Fibroblast of mammary gland (primary cell): Measurements from ENCODE around the gene CCL19.

ENCODE experiments used
- DNase-seq: peaks from one replicate; pipeline ENCODE4 v3.0.0-alpha.2; 2010; ENCODE audit warnings: low read depth
- H3K4me3 ChIP-seq: 2 replicates; pipeline ENCODE4 v1.5.1; 2011; ENCODE audit warnings: low read depth, mild to moderate bottlenecking, low read length, moderate library complexity; ENCODE audit not compliant: control insufficient read depth
- TF ChIP-seq, protein P1 (sequence below): conservative IDR thresholded peaks from 2 replicates; pipeline ENCODE4 v1.5.1; 2011; ENCODE audit warnings: low read depth, low read length, inconsistent platforms; ENCODE audit not compliant: control insufficient read depth, insufficient read depth

CCL19 gene

DNA sequence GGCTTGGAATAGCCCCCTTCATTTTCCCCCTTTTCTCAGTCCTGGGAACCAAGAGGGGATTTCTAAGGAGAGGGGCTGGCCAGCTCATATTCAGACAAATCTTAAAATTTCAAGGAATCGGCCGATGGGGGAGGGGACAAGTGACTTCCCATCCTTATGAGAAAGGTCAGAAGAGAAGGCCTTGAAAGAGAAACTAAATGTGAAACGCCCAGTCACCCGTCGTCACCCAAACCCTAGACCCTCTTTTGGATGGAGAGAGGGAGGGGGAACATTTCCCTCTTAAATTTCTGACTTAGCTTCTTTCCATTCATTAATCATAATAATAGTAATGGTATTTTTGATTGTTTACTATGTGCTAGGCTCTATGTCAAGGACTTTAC is 850 bp upstream of the CCL19 start:
- H3K4me3 ChIP-seq: no peak overlapping the region
- TF ChIP-seq, protein P1, sequence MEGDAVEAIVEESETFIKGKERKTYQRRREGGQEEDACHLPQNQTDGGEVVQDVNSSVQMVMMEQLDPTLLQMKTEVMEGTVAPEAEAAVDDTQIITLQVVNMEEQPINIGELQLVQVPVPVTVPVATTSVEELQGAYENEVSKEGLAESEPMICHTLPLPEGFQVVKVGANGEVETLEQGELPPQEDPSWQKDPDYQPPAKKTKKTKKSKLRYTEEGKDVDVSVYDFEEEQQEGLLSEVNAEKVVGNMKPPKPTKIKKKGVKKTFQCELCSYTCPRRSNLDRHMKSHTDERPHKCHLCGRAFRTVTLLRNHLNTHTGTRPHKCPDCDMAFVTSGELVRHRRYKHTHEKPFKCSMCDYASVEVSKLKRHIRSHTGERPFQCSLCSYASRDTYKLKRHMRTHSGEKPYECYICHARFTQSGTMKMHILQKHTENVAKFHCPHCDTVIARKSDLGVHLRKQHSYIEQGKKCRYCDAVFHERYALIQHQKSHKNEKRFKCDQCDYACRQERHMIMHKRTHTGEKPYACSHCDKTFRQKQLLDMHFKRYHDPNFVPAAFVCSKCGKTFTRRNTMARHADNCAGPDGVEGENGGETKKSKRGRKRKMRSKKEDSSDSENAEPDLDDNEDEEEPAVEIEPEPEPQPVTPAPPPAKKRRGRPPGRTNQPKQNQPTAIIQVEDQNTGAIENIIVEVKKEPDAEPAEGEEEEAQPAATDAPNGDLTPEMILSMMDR: no peak
- no peak for DNase-seq

DNA sequence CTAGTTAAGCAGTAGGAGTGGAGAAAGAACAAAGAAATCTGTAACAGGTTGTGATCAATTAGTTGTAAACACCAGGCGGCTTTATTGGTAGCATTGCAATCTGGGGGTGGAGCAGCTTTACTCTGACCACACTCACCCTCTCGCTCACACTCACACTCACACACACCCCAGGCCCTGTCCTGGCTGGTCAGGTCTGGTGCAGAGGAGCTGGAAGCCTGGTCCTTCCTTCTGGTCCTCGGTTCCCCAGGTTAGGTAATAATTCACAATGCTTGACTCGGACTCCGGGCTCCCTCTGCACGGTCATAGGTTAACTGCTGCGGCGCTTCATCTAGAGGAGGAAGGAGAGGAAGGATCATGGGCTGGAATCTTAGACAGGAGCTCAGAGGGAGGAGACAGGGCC is 1.6 kb downstream of the CCL19 start:
- DNase-seq: no peak
- TF ChIP-seq, protein P1: no peak
- H3K4me3 ChIP-seq: no peak overlapping the region

DNA sequence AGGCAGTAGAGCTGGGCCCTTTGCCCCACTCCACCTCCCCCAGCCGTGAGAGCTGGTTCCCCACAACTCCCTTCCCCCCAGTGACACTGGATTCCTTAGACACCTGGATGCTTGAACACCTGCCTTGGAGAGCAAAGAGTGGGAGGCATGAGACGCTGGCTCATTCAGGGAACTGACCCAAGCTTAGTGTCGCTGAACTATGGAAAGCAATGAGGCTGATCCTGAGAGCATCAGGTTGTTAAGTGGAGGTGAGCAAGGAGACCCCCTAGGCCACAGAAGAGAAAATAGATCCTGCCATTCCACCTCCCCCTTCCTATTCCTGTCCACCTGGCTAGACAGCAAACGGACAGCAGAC is 2.0 kb downstream of the CCL19 start:
- H3K4me3 ChIP-seq: no peak overlapping the region
- TF ChIP-seq, protein P1: no peak
- DNase-seq: no peak

DNA sequence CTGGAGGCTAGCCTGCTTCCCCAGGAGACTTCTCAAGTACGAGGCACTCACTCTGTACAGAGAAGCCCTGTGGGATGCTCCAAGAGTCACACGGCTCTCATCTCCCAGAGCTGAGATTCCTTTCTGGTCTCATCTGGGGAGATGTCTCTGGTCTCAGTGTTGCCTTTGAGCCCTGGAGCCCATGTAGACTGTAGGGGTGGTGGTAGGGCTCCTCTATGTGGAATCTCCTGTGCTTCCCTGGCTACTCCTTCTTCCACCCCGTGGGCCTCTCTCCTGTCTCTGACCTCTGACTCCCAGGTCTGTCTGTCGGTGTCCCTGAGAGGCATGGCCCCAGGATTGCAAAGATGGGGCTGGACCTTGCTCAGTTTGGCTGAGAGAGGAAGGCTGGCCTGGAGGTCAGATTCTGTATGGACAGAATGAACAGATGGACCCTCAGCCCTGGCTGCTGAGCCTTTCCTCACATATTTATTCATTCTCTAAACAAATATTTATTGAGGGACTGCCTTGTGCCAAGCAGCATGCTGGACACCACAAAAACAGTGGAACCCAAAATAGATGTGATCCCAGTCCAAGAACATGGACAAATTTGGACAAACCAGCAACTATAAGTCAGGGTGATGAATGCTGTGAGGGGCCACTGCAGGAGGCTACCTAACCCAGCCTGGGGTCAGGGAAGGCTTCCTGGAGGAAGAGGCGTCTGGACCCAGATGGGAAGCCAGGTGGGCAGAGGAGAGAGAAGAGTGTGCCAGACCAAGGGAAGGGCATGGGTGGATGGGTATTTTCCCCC is 2.6 kb downstream of the CCL19 start:
- no peak overlapping the region for H3K4me3 ChIP-seq
- TF ChIP-seq, protein P1: no peak

DNA sequence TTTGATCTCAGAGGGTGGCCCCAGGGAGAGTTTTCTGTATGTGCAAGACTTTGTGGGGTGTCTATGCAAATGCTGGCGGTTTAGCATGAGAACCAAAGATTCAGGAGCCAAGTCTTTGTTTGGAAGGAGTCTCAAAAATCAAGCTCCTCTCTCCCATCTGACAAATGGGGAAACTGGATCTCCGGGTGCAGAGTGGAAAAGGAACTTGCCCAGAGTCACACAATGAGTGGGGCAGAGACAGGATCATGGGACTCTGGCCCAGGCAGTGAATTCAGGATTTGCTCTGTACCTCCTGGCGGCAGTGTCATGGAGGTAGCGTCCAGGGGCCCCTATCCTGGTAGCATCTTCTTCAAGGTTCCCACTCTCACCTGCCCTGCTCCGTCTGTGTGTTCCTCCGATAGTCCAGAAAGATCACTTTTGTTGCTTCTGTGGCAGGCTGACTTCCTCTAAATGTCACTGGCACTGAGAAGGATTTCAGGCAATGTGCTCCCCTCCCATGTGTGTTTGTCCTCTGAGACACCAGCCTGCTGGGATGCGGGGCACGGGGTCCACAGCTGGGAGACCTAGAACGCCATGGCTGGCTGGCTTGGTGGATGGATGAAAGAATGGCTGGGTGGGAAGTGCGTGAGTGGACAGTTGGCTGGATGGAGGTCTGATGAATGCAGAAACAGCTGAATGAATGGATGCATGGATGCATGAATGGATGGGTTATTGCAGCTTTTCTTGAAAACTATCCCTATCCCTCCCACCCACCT is 3.6 kb downstream of the CCL19 start:
- DNase-seq: no peak
- no peak overlapping the region for H3K4me3 ChIP-seq
- TF ChIP-seq, protein P1: no peak

More for the DNA sequence above, 2.6 kb downstream of the CCL19 start:
- no peak for DNase-seq

DNA sequence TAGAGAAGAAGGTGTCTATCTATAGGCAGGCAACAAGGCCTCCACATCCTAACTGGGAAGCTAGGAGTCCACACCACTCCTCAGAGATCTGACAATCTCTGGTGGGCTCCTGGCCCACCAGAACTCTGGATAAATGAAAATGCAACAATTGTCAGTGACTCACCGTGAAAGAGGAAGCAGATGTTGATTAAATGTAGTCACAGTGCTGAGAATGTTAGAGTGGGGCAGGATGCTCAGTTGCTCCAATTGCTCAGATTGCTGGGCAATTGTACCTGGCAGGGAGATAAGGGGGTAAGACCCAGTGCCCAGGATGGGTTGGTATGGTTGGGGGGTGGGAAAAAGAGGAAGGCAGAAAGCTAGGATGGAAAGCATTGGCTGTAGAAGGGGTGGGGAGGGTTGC is 4.3 kb downstream of the CCL19 start:
- DNase-seq: peak; percentile 56
- no peak overlapping the region for H3K4me3 ChIP-seq
- TF ChIP-seq, protein P1: no peak
